T-helper 2 cell treated with Interferon-gamma antibody and Interleukin-4, amounts not matched to agents 5 μg/mL and 100 μg/mL, for 36 hours (primary cell): ENCODE results near the gene DOCK3.
"Not testable (repeated sequence)": the region's sequence is repeated elsewhere in the genome, so short reads cannot be mapped to it uniquely, and the experiment has no call there.

ENCODE experiments used
- DNase-seq: peaks from one replicate; pipeline ENCODE4 v3.0.0; 2021; ENCODE audit warnings: low spot score
- H3K27ac Mint-ChIP-seq: one replicate; pipeline ENCODE4 v1.8.0; 2021; ENCODE audit warnings: mild to moderate bottlenecking, mixed read lengths
- H3K27me3 Mint-ChIP-seq: one replicate; pipeline ENCODE4 v1.8.0; 2021; ENCODE audit warnings: low read depth, mixed read lengths
- H3K36me3 Mint-ChIP-seq: one replicate; pipeline ENCODE4 v1.8.0; 2021; ENCODE audit warnings: low read depth, mixed read lengths
- H3K4me1 Mint-ChIP-seq: one replicate; pipeline ENCODE4 v1.8.0; 2021; ENCODE audit warnings: low read depth, mixed read lengths
- H3K4me3 Mint-ChIP-seq: one replicate; pipeline ENCODE4 v1.8.0; 2022; ENCODE audit warnings: mild to moderate bottlenecking, moderate library complexity, mixed read lengths
- H3K9me3 Mint-ChIP-seq: one replicate; pipeline ENCODE4 v1.8.0; 2021; ENCODE audit warnings: mixed read lengths

Gene DOCK3

GRCh38 chr3:50932918-50933317 is 258.2 kb downstream of the DOCK3 start:
- H3K36me3 Mint-ChIP-seq, H3K4me1 Mint-ChIP-seq, H3K4me3 Mint-ChIP-seq, H3K27me3 Mint-ChIP-seq, H3K27ac Mint-ChIP-seq, DNase-seq: not testable (repeated sequence)
- peaks cover 20% of the 10 kb centered on the region for H3K9me3 Mint-ChIP-seq

- Mint-ChIP-seq H3K9me3 (peaks cover 20% of the 10 kb centered on the region), H3K36me3 (peaks cover 3% of the 10 kb centered on the region), H3K27ac (no peak overlapping the region), H3K27me3 (peaks cover 4% of the 10 kb centered on the region), H3K4me3 (no peak overlapping the region), H3K4me1 (no peaks in the 10 kb centered on the region)
- no peak for DNase-seq
Measured at GRCh38 chr3:50936389-50936788, 261.7 kb downstream of the DOCK3 start.

- Mint-ChIP-seq H3K36me3 (no peaks in the 10 kb centered on the region), H3K27me3 (peaks cover 4% of the 10 kb centered on the region), H3K4me3 (no peak overlapping the region), H3K27ac (no peak overlapping the region), H3K4me1 (peaks cover 9% of the 10 kb centered on the region), H3K9me3 (no peaks in the 10 kb centered on the region)
- DNase-seq = no peak
Measured at GRCh38 chr3:50947419-50947818, 272.7 kb downstream of the DOCK3 start.

- no peaks in the 10 kb centered on the region for H3K36me3 Mint-ChIP-seq
- H3K27ac Mint-ChIP-seq = peak overlapping the region; percentile 64
- peak overlapping the region; percentile 78 for H3K4me3 Mint-ChIP-seq
- DNase-seq = no peak
- peaks cover 11% of the 10 kb centered on the region for H3K27me3 Mint-ChIP-seq
- H3K4me1 Mint-ChIP-seq = peaks cover 9% of the 10 kb centered on the region
- H3K9me3 Mint-ChIP-seq = no peaks in the 10 kb centered on the region
Measured at GRCh38 chr3:50950591-50950990, 275.9 kb downstream of the DOCK3 start.

GRCh38 chr3:50953825-50954414 is 279.2 kb downstream of the DOCK3 start:
- Mint-ChIP-seq H3K9me3 (no peaks in the 10 kb centered on the region), H3K4me3 (no peak overlapping the region), H3K36me3 (no peaks in the 10 kb centered on the region), H3K4me1 (peaks cover 9% of the 10 kb centered on the region), H3K27me3 (peaks cover 18% of the 10 kb centered on the region), H3K27ac (no peak overlapping the region)
- no peak for DNase-seq

DNA sequence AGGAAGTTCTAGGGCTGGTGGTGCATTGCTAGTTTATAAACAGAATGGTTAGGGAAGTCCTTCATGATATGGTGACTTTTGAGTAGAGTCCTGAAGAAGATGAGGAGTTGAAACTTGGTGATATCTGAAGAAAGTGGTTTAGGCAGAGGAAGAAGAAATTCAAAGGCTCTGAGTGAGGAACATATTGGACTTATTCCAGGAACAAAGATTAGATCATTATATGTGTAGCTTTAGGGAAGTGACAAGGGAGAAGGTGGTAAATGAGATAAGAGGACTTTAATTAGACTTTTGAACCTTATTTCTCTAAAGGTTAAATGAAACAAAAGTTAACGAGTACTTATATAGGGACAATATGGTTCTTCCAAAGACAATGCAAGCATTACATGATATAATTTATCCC is 286.7 kb downstream of the DOCK3 start:
- Mint-ChIP-seq H3K4me3 (no peak overlapping the region), H3K4me1 (no peaks in the 10 kb centered on the region), H3K9me3 (no peaks in the 10 kb centered on the region), H3K27me3 (peaks cover 31% of the 10 kb centered on the region), H3K36me3 (no peaks in the 10 kb centered on the region), H3K27ac (no peak overlapping the region)
- DNase-seq = no peak

DNA sequence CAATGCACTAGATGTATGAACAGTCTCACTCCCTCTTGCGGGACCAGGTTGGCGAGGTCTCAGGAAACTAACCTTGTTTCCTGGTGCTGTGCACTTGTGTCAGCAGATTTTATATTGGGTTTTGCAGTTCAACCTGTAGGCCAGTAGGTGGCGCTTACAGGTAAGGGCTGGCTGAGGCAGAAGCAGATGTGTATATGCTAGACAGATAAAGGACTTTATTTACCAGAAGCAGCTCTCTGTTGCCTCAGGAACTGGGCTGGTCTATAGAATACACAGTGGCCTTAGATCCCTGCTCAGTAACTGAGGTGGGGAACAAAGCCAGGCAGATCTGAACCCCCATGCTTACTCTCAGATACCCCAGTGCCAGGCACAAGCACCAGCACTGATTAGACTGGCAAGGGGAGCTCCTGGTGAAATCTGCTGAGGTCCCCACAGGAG is 296.8 kb downstream of the DOCK3 start:
- Mint-ChIP-seq H3K4me3 (no peak overlapping the region), H3K36me3 (no peaks in the 10 kb centered on the region), H3K4me1 (peaks cover 11% of the 10 kb centered on the region), H3K9me3 (no peaks in the 10 kb centered on the region), H3K27ac (no peak overlapping the region), H3K27me3 (peaks cover 6% of the 10 kb centered on the region)
- peak; percentile 38 for DNase-seq

GRCh38 chr3:50972029-50972428 is 297.3 kb downstream of the DOCK3 start:
- no peaks in the 10 kb centered on the region for H3K9me3 Mint-ChIP-seq
- DNase-seq = no peak
- no peak overlapping the region for H3K27ac Mint-ChIP-seq
- peaks cover 4% of the 10 kb centered on the region for H3K27me3 Mint-ChIP-seq
- no peaks in the 10 kb centered on the region for H3K36me3 Mint-ChIP-seq
- H3K4me3 Mint-ChIP-seq = no peak overlapping the region
- H3K4me1 Mint-ChIP-seq = peaks cover 11% of the 10 kb centered on the region

- not testable (repeated sequence) for H3K27ac Mint-ChIP-seq, H3K9me3 Mint-ChIP-seq, DNase-seq, H3K4me1 Mint-ChIP-seq, H3K4me3 Mint-ChIP-seq, H3K27me3 Mint-ChIP-seq, H3K36me3 Mint-ChIP-seq
Measured at GRCh38 chr3:50978586-50978985, 303.9 kb downstream of the DOCK3 start.

DNA sequence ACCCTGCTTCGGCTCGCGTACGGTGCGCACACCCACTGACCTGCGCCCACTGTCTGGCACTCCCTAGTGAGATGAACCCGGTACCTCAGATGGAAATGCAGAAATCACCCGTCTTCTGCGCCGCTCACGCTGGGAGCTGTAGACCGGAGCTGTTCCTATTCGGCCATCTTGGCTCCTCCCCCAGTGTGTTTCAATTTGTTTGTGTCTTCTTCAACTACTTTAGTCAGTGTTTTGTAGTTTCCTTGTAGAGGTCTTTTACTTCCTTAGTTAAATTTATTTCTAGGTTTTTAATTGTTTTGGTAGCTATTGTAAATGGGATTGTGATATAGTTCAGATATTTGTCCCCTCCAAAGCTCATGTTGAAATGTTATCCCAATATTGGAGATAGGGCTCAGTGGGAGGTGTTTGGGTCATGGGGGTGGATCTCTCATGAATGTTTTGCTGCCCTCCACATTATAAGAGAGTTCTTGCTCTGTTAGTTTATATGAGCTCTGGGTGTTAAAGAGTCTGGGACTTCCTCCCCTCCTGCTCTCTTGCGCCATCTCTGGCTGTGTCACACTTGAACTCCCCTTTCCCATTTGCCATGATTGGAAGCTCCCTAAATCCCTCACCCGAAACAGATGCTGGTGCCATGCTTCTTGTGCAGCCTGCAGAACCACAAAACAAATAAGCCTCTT is 304.4 kb downstream of the DOCK3 start:
- no peaks in the 10 kb centered on the region for H3K36me3 Mint-ChIP-seq
- no peak overlapping the region for H3K27ac Mint-ChIP-seq
- no peaks in the 10 kb centered on the region for H3K9me3 Mint-ChIP-seq
- peaks cover 5% of the 10 kb centered on the region for H3K27me3 Mint-ChIP-seq
- no peaks in the 10 kb centered on the region for H3K4me1 Mint-ChIP-seq
- H3K4me3 Mint-ChIP-seq = no peak overlapping the region
- DNase-seq = no peak

GRCh38 chr3:50982540-50983325 is 308.0 kb downstream of the DOCK3 start:
- H3K36me3 Mint-ChIP-seq = no peaks in the 10 kb centered on the region
- H3K4me3 Mint-ChIP-seq = no peak overlapping the region
- no peaks in the 10 kb centered on the region for H3K4me1 Mint-ChIP-seq
- no peak for DNase-seq
- peaks cover 3% of the 10 kb centered on the region for H3K27me3 Mint-ChIP-seq
- no peaks in the 10 kb centered on the region for H3K9me3 Mint-ChIP-seq
- no peak overlapping the region for H3K27ac Mint-ChIP-seq

- Mint-ChIP-seq H3K4me3 (no peak overlapping the region), H3K36me3 (no peaks in the 10 kb centered on the region), H3K9me3 (no peaks in the 10 kb centered on the region), H3K27me3 (peaks cover 3% of the 10 kb centered on the region), H3K27ac (no peak overlapping the region), H3K4me1 (no peaks in the 10 kb centered on the region)
- DNase-seq = no peak
Measured at GRCh38 chr3:50983887-50984286, 309.2 kb downstream of the DOCK3 start.

DNA sequence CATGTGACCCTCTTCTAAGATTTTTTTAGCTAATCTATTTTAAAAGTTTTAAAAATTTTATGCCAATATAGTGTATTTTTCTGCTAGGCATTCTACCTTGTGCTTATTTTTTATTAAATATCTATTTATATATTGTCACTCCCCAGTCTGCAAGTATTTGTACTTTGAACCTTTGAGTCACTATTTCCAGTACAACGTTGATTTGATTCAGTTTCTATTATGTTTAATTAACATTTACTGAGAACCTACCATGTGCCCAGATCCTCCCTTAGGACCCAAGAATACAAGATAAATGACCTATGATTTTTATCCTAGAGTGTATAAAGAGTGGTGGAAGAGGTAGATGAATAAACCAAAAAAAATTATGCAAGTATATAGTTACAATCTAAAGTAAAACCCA is 311.2 kb downstream of the DOCK3 start:
- Mint-ChIP-seq H3K27ac (no peak overlapping the region), H3K4me1 (no peaks in the 10 kb centered on the region), H3K36me3 (no peaks in the 10 kb centered on the region), H3K4me3 (no peak overlapping the region), H3K27me3 (peaks cover under 1% of the 10 kb centered on the region), H3K9me3 (peaks cover 10% of the 10 kb centered on the region)
- no peak for DNase-seq

DNA sequence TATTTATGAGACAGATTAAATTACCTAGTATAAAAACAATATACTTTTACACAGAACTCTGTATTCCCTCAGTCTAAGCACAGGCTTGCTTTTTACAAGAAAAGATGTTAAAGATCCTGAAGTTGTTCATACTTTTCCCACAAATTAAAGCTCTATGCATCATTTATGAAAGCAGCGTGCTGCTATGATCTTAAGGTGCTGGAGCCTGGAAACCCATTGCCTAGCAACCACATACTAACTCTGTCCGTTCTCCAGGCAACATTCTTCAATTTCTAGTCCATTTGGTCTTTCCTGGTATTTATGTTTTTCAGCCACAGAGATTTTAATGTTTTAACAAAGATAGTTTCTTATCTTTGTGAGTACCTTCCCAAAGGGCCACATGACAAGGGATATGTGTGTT is 312.0 kb downstream of the DOCK3 start:
- no peak for DNase-seq
- Mint-ChIP-seq H3K4me3 (no peak overlapping the region), H3K4me1 (no peaks in the 10 kb centered on the region), H3K36me3 (no peaks in the 10 kb centered on the region), H3K27ac (no peak overlapping the region), H3K9me3 (peaks cover 19% of the 10 kb centered on the region), H3K27me3 (no peaks in the 10 kb centered on the region)
